SU-DHL-6 (cell line): Measurements from ENCODE around the gene SYTL1.

Experiments
- H2AFZ ChIP-seq: fragments of 200-600 bp; sonication (generic); 2 replicates; pipeline ENCODE4 v1.6.1; 2014; ENCODE audit warnings: low read depth, mild to moderate bottlenecking, moderate library complexity, mixed read lengths, antibody characterized with exemption, low read length; ENCODE audit not compliant: severe bottlenecking
- H3F3A ChIP-seq: fragments of 200-600 bp; shearing (Covaris generic); 2 replicates; pipeline ENCODE4 v1.6.0; 2016; ENCODE audit warnings: antibody characterized with exemption, mild to moderate bottlenecking; ENCODE audit not compliant: insufficient read depth
- H3K27ac ChIP-seq: fragments of 200-600 bp; sonication (generic); 2 replicates; pipeline ENCODE4 v1.5.1; 2016; ENCODE audit warnings: low read depth, mild to moderate bottlenecking, low read length, moderate library complexity, mixed read lengths
- H3K27me3 ChIP-seq: fragments of 200-600 bp; sonication (generic), shearing (Covaris generic); 2 replicates; pipeline ENCODE4 v1.6.0; 2014; ENCODE audit warnings: mild to moderate bottlenecking, low read length
- H3K36me3 ChIP-seq: fragments of 200-600 bp; sonication (generic); 2 replicates; pipeline ENCODE4 v1.6.1; 2014; ENCODE audit warnings: mild to moderate bottlenecking, low read length, mixed read lengths
- H3K4me2 ChIP-seq: fragments of 300-600, 200-600 bp; shearing (Covaris generic), sonication (generic); 2 replicates; pipeline ENCODE4 v1.6.0; 2014; ENCODE audit warnings: low read length, low read depth, mild to moderate bottlenecking; ENCODE audit not compliant: poor library complexity, severe bottlenecking
- H3K4me3 ChIP-seq: fragments of 200-600 bp; sonication (generic); 2 replicates; pipeline ENCODE4 v1.5.1; 2014; ENCODE audit warnings: antibody characterized with exemption, low read length, mild to moderate bottlenecking, mixed read lengths; ENCODE audit not compliant: insufficient read depth, poor library complexity, severe bottlenecking
- H3K79me2 ChIP-seq: fragments of 200-600 bp; sonication (generic); 2 replicates; pipeline ENCODE4 v1.6.1; 2014; ENCODE audit warnings: mild to moderate bottlenecking, low read length, moderate library complexity; ENCODE audit not compliant: insufficient read depth
- H3K9ac ChIP-seq: fragments of 200-600 bp; sonication (generic); 2 replicates; pipeline ENCODE4 v1.7.0; 2014; ENCODE audit warnings: mild to moderate bottlenecking, low read length
- H3K9me2 ChIP-seq: fragments of 200-600 bp; sonication (generic); replicated peaks from 2 replicates; pipeline ENCODE4 v1.6.1; 2014; ENCODE audit warnings: low read length; ENCODE audit not compliant: insufficient read depth
- H3K9me3 ChIP-seq: fragments of 200-600 bp; sonication (generic); 2 replicates; pipeline ENCODE4 v1.6.1; 2014; ENCODE audit warnings: low read length, mixed read lengths; ENCODE audit not compliant: insufficient read depth
- H4K20me1 ChIP-seq: fragments of 200-600 bp; sonication (generic); 2 replicates; pipeline ENCODE4 v1.6.1; 2014; ENCODE audit warnings: low read depth, mild to moderate bottlenecking, antibody characterized with exemption, low read length, moderate library complexity, mixed read lengths
- CTCF ChIP-seq: fragments of 200-600 bp; sonication (generic); IDR thresholded peaks from one replicate; pipeline ENCODE4 v1.5.1; 2017; ENCODE audit warnings: antibody characterized with exemption, mild to moderate bottlenecking, low read length, moderate library complexity; ENCODE audit not compliant: insufficient read depth, poor library complexity, severe bottlenecking
- EZH2phosphoT487 ChIP-seq: fragments of 200-600 bp; sonication (generic), shearing (Covaris generic); conservative IDR thresholded peaks from 2 replicates; pipeline ENCODE4 v1.6.1; 2018; ENCODE audit warnings: mild to moderate bottlenecking, antibody characterized with exemption, low read length, moderate library complexity, mixed read lengths

The SYTL1 gene

GRCh38 chr1:27314169-27314568 is 27.7 kb upstream of the SYTL1 start:
- TF ChIP-seq EZH2phosphoT487 (no peak), CTCF (no peak)

GRCh38 chr1:27314737-27315136 is 27.1 kb upstream of the SYTL1 start:
- no peaks in the 10 kb centered on the region for H4K20me1 ChIP-seq
- no peaks in the 10 kb centered on the region for H3K9me2 ChIP-seq
- no peaks in the 10 kb centered on the region for H3K79me2 ChIP-seq
- H3F3A ChIP-seq: peaks cover 6% of the 10 kb centered on the region; the same call in 1 of the 2 replicates
- no peak overlapping the region for H3K4me2 ChIP-seq
- no peaks in the 10 kb centered on the region for H3K9me3 ChIP-seq
- no peaks in the 10 kb centered on the region for H3K36me3 ChIP-seq
- no peaks in the 10 kb centered on the region for H3K27me3 ChIP-seq
- H3K9ac ChIP-seq: no peak overlapping the region
- H3K4me3 ChIP-seq: no peak overlapping the region
- H2AFZ ChIP-seq: no peak overlapping the region
- no peak overlapping the region for H3K27ac ChIP-seq
- TF ChIP-seq EZH2phosphoT487 (no peak), CTCF (no peak)

More at GRCh38 chr1:27314169-27314568, 27.7 kb upstream of the SYTL1 start:
- Histone ChIP-seq H3K9ac (no peak overlapping the region), H3K27ac (no peak overlapping the region), H3K4me2 (no peak overlapping the region), H3K79me2 (no peaks in the 10 kb centered on the region), H3K36me3 (no peaks in the 10 kb centered on the region), H2AFZ (no peak overlapping the region), H3K27me3 (no peaks in the 10 kb centered on the region), H3K4me3 (no peak overlapping the region), H3K9me3 (no peaks in the 10 kb centered on the region), H3F3A (peaks cover 6% of the 10 kb centered on the region; the same call in 1 of the 2 replicates), H4K20me1 (no peaks in the 10 kb centered on the region), H3K9me2 (no peaks in the 10 kb centered on the region)

- Histone ChIP-seq H3K4me2 (no peak overlapping the region), H3K79me2 (no peaks in the 10 kb centered on the region), H3K36me3 (no peaks in the 10 kb centered on the region), H3K27ac (no peak overlapping the region), H3K27me3 (no peaks in the 10 kb centered on the region), H2AFZ (no peak overlapping the region), H3K9ac (no peak overlapping the region), H3K9me2 (no peaks in the 10 kb centered on the region), H3F3A (peaks cover 3% of the 10 kb centered on the region; the same call in 1 of the 2 replicates), H3K9me3 (no peaks in the 10 kb centered on the region), H4K20me1 (no peaks in the 10 kb centered on the region), H3K4me3 (no peak overlapping the region)
- no peak for TF ChIP-seq EZH2phosphoT487
- no peak for TF ChIP-seq CTCF
Measured at GRCh38 chr1:27316860-27317259, 25.0 kb upstream of the SYTL1 start.

GRCh38 chr1:27318136-27318535 is 23.7 kb upstream of the SYTL1 start:
- Histone ChIP-seq H4K20me1 (no peaks in the 10 kb centered on the region), H3K79me2 (peaks cover 10% of the 10 kb centered on the region), H3K9me3 (no peaks in the 10 kb centered on the region), H3K27ac (no peak overlapping the region), H3K4me3 (no peak overlapping the region), H3K9ac (no peak overlapping the region), H3K36me3 (no peaks in the 10 kb centered on the region), H3F3A (no peaks in the 10 kb centered on the region), H2AFZ (no peak overlapping the region), H3K9me2 (no peaks in the 10 kb centered on the region), H3K4me2 (no peak overlapping the region), H3K27me3 (no peaks in the 10 kb centered on the region)
- no peak for TF ChIP-seq EZH2phosphoT487
